Subcutaneous adipose tissue (tissue), 4 donors: Measurements from ENCODE around the gene SP7. TPM values are rescaled to one million over a fixed set of nuclear protein-coding genes. Genes with fewer than 3 reads are reported as not detected.

ENCODE experiments used
- total RNA-seq, 4 donors: library from RNA; depleted of rRNA; stranded (reverse); fragments of >200 nt; gene quantifications; one replicate each; pipeline ENCODE4 v1.1.0, GENCODE V29; 2016
- TF ChIP-seq, protein P1 (sequence below): fragments of 450-650 bp; IDR thresholded peaks from one replicate; pipeline ENCODE4 v1.5.1; 2016; ENCODE audit warnings: low read depth, mild to moderate bottlenecking, control low read depth, antibody characterized with exemption, moderate library complexity

The SP7 gene
- total RNA-seq, 4 donors from 2014 or later = not detected

DNA sequence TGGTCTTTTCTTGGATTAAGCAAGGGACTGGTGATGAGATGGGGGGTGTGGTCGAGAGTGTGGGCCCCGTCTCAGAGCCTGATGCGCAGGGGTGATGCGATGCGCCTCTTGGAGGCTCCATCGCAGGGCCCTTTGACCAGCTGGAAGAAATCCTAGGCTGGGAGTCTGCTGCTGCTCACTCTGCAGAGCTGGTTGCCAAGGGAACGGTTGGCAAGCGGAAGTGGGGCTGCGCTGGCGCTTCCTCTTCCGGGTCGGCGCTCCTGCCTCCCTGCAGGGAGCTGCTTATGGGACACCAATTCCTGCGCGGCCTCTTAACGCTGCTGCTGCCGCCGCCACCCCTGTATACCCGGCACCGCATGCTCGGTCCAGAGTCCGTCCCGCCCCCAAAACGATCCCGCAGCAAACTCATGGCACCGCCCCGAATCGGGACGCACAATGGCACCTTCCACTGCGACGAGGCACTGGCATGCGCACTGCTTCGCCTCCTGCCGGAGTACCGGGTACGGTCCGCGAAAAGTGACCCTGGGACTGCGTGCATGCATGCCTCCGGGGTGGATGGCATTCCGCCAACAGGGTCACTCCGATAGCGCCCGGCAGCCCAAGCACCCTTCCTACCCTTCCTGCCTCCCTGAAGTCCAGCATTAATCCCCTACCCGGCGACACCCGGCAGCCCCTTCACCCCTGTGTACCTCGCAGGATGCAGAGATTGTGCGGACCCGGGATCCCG, 36.5 kb downstream of the SP7 start, which contains the start of gene MYG1:
Gene MYG1 (plus strand): TSS at position 242 of the 727 bp plus-strand sequence. CDS start 43 bp downstream, at position 285.
- TF ChIP-seq, protein P1, sequence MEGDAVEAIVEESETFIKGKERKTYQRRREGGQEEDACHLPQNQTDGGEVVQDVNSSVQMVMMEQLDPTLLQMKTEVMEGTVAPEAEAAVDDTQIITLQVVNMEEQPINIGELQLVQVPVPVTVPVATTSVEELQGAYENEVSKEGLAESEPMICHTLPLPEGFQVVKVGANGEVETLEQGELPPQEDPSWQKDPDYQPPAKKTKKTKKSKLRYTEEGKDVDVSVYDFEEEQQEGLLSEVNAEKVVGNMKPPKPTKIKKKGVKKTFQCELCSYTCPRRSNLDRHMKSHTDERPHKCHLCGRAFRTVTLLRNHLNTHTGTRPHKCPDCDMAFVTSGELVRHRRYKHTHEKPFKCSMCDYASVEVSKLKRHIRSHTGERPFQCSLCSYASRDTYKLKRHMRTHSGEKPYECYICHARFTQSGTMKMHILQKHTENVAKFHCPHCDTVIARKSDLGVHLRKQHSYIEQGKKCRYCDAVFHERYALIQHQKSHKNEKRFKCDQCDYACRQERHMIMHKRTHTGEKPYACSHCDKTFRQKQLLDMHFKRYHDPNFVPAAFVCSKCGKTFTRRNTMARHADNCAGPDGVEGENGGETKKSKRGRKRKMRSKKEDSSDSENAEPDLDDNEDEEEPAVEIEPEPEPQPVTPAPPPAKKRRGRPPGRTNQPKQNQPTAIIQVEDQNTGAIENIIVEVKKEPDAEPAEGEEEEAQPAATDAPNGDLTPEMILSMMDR = no peak

DNA sequence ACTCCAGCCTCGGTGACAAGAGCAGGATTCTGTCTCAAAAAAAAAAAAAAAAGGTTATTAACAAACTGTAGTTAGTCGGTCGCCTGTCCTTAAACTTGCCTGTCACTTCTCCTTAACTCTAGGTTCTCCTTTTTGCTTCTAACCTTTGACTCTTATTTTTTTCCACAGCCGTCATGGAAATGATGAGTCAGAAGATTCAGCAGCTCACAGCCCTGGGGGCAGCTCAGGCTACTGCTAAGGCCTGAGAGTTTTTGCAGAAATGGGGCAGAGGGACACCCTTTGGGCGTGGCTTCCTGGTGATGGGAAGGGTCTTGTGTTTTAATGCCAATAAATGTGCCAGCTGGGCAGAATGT, 37.1 kb downstream of the SP7 start:
- TF ChIP-seq, protein P1 = no peak

DNA sequence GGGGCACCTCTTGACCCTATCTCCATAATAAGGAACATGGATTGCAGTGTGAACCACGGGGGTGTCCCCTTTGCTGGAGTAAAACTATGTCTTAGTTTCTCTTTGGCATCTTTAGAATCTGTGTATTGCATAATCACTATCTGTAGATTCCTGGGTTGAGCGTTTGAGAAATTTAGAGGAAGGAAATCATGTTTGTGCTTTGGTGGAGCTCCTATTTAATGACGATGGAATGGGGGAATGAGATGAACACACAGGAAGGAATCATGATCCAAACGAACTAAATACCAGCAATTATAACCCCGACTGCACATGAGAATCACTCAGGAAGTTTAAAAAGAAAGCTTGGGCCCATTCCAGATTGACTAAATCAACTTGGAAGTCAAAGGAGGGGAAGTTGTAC, 38.0 kb downstream of the SP7 start:
- TF ChIP-seq, protein P1 = no peak

DNA sequence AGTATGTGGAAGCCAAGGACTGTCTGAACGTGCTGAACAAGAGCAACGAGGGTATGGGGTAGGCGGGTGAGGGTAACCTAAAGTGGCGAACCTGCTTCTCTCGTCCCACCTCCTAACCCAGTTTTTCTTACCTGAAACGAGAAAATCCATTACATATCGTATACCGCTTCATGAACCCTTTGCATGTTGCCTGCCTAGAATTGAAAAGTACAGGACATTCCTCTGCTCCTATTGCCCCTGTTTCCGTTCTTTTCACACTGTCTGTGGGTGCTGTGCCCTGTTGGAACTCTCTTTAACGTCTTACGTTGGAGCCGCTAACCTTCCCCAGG, 40.3 kb downstream of the SP7 start:
- TF ChIP-seq, protein P1 = no peak

DNA sequence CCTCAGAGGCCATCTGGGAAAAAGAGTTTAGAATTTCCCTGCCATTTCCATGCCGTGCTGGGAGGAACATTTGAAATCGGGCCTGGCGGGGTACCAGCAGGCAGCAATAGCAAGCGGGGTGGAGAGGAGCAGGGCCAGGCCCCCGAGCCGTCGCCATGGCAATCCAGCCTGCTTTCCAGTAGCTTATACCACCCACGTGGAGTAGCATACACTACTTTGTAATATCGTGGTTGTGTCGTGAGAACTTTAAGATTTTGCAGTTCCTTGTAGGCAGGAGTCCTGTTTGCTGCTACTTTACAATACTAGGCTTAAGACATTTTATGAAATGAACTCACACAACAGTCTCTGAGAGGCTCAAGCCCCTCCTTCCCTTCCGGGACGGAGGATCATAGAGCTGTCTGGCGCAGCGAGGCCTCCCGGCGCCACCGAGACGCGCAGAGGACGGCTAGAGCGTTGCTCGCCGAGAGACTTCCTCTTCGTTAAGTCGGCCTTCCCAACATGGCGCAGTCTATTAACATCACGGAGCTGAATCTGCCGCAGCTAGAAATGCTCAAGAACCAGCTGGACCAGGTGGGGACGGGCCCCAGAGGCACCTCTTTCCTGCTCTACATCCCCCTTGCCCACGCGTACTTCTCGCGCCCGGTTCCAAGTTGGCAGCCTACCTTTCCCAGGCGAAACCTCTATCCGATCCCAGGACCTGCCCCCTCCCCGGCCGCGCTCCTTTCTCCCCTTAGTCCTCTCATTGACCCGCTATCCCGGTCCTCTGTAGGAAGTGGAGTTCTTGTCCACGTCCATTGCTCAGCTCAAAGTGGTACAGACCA, 40.9 kb downstream of the SP7 start, which contains the start of gene PFDN5:
Gene PFDN5 (plus strand): TSS at position 473 of the 821 bp plus-strand sequence. CDS start 26 bp downstream, at position 499.
- TF ChIP-seq, protein P1 = no peak

DNA sequence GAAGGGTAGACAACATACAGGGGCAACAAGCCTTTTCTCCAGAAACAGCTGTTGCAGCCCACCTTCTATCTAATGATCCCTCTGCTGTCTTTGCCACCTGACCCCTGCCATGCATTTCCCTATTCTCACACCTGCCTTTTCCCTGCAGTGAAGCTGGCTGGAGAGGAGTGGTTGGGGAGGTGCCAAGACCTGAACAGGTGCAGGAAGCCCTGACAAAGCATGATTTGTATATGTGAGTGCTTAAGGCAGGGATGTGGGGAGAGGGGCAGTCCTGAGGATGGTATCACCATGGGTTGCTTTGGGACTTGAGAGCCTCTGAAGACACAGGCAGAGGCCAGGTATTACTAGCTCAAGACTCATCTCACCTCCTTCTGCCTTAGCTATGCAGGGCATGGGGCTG, 43.7 kb downstream of the SP7 start:
- TF ChIP-seq, protein P1 = no peak

DNA sequence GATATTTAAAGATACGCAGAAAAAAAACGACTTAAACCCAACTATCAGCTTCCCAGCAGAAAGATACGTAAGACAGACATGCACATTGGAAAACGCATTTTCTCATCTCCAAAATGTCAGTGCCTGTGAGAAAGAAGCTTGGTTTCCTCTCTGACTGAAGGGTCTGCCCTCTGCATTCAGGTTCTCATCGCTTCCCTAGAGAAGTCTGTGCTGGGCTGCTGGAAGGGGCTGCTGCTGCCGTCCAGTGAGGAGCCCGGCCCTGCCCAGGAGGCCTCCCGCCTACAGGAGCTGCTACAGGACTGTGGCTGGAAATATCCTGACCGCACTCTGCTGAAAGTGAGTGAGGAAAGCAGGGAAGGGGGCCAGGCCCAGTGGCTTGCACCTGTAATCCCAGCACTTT, 45.5 kb downstream of the SP7 start:
- TF ChIP-seq, protein P1 = no peak
